ENCODE measurements around the gene ZBTB46.

Gene ZBTB46

GRCh38 chr20:63703471-63703975 is 127.5 kb downstream of the ZBTB46 start:
- Histone ChIP-seq H3K4me3 (ENCODE audit: low read length) (no peak overlapping the region), H3K27ac (ENCODE audit: low read length) (no peak overlapping the region), H3K36me3 (ENCODE audit: control insufficient read depth, insufficient read depth, low read length) (peaks cover 11% of the 10 kb centered on the region; the same call in 1 of the 2 replicates), H3K27me3 (ENCODE audit: control insufficient read depth, insufficient read depth, low read length) (no peaks in the 10 kb centered on the region), H3K4me1 (ENCODE audit: control insufficient read depth, insufficient read depth, low read length) (peaks cover 1% of the 10 kb centered on the region; the same call in 1 of the 2 replicates), H3K9me3 (ENCODE audit: control insufficient read depth, insufficient read depth, low read length) (no peaks in the 10 kb centered on the region)
- DNase-seq (ENCODE audit: low read depth, low spot score) = no peak
- no CpG with 5 or more reads among the region's 15 CpGs for WGBS (ENCODE audit: insufficient coverage, insufficient read length)

GRCh38 chr20:63702751-63703470 is 128.2 kb downstream of the ZBTB46 start:
- no peaks in the 10 kb centered on the region for H3K27me3 ChIP-seq (ENCODE audit: control insufficient read depth, insufficient read depth, low read length)
- no peak overlapping the region for H3K27ac ChIP-seq (ENCODE audit: low read length)
- H3K36me3 ChIP-seq (ENCODE audit: control insufficient read depth, insufficient read depth, low read length) = peaks cover 11% of the 10 kb centered on the region; the same call in 1 of the 2 replicates
- WGBS (ENCODE audit: insufficient coverage, insufficient read length) = no CpG with 5 or more reads among the region's 13 CpGs
- no peak overlapping the region for H3K4me3 ChIP-seq (ENCODE audit: low read length)
- H3K9me3 ChIP-seq (ENCODE audit: control insufficient read depth, insufficient read depth, low read length) = no peaks in the 10 kb centered on the region
- DNase-seq (ENCODE audit: low read depth, low spot score) = no peak
- H3K4me1 ChIP-seq (ENCODE audit: control insufficient read depth, insufficient read depth, low read length) = peaks cover 1% of the 10 kb centered on the region; the same call in 1 of the 2 replicates

GRCh38 chr20:63702036-63702665 is 128.9 kb downstream of the ZBTB46 start:
- no peaks in the 10 kb centered on the region for H3K27me3 ChIP-seq (ENCODE audit: control insufficient read depth, insufficient read depth, low read length)
- no CpG with 5 or more reads among the region's 16 CpGs for WGBS (ENCODE audit: insufficient coverage, insufficient read length)
- H3K27ac ChIP-seq (ENCODE audit: low read length) = no peak overlapping the region
- peaks cover 1% of the 10 kb centered on the region; the same call in 1 of the 2 replicates for H3K4me1 ChIP-seq (ENCODE audit: control insufficient read depth, insufficient read depth, low read length)
- no peaks in the 10 kb centered on the region for H3K9me3 ChIP-seq (ENCODE audit: control insufficient read depth, insufficient read depth, low read length)
- H3K36me3 ChIP-seq (ENCODE audit: control insufficient read depth, insufficient read depth, low read length) = peaks cover 11% of the 10 kb centered on the region; the same call in 1 of the 2 replicates
- DNase-seq (ENCODE audit: low read depth, low spot score) = no peak
- H3K4me3 ChIP-seq (ENCODE audit: low read length) = no peak overlapping the region

- Histone ChIP-seq H3K9me3 (ENCODE audit: control insufficient read depth, insufficient read depth, low read length) (no peaks in the 10 kb centered on the region), H3K27me3 (ENCODE audit: control insufficient read depth, insufficient read depth, low read length) (no peaks in the 10 kb centered on the region), H3K4me1 (ENCODE audit: control insufficient read depth, insufficient read depth, low read length) (peaks cover 1% of the 10 kb centered on the region; the same call in 1 of the 2 replicates), H3K36me3 (ENCODE audit: control insufficient read depth, insufficient read depth, low read length) (peaks cover 11% of the 10 kb centered on the region; the same call in 1 of the 2 replicates), H3K27ac (ENCODE audit: low read length) (no peak overlapping the region), H3K4me3 (ENCODE audit: low read length) (no peak overlapping the region)
- DNase-seq (ENCODE audit: low read depth, low spot score) = no peak
- no CpG with 5 or more reads among the region's 14 CpGs for WGBS (ENCODE audit: insufficient coverage, insufficient read length)
Measured at GRCh38 chr20:63701329-63702035, 129.6 kb downstream of the ZBTB46 start.

- no CpG with 5 or more reads among the region's 5 CpGs for WGBS (ENCODE audit: insufficient coverage, insufficient read length)
- peaks cover 1% of the 10 kb centered on the region; the same call in 1 of the 2 replicates for H3K4me1 ChIP-seq (ENCODE audit: control insufficient read depth, insufficient read depth, low read length)
- DNase-seq (ENCODE audit: low read depth, low spot score) = no peak
- H3K4me3 ChIP-seq (ENCODE audit: low read length) = no peak overlapping the region
- no peaks in the 10 kb centered on the region for H3K9me3 ChIP-seq (ENCODE audit: control insufficient read depth, insufficient read depth, low read length)
- no peak overlapping the region for H3K27ac ChIP-seq (ENCODE audit: low read length)
- H3K27me3 ChIP-seq (ENCODE audit: control insufficient read depth, insufficient read depth, low read length) = no peaks in the 10 kb centered on the region
- H3K36me3 ChIP-seq (ENCODE audit: control insufficient read depth, insufficient read depth, low read length) = peaks cover 7% of the 10 kb centered on the region
Measured at GRCh38 chr20:63701051-63701328, 130.1 kb downstream of the ZBTB46 start.

- Histone ChIP-seq H3K36me3 (ENCODE audit: control insufficient read depth, insufficient read depth, low read length) (peaks cover 6% of the 10 kb centered on the region), H3K9me3 (ENCODE audit: control insufficient read depth, insufficient read depth, low read length) (no peaks in the 10 kb centered on the region), H3K27me3 (ENCODE audit: control insufficient read depth, insufficient read depth, low read length) (no peaks in the 10 kb centered on the region), H3K27ac (ENCODE audit: low read length) (no peak overlapping the region), H3K4me3 (ENCODE audit: low read length) (no peak overlapping the region), H3K4me1 (ENCODE audit: control insufficient read depth, insufficient read depth, low read length) (peaks cover 1% of the 10 kb centered on the region; the same call in 1 of the 2 replicates)
- DNase-seq (ENCODE audit: low read depth, low spot score) = no peak
- WGBS (ENCODE audit: insufficient coverage, insufficient read length) = no CpG with 5 or more reads among the region's 43 CpGs
Measured at GRCh38 chr20:63700199-63701050, 130.6 kb downstream of the ZBTB46 start.

- no peak overlapping the region for H3K4me3 ChIP-seq (ENCODE audit: low read length)
- H3K4me1 ChIP-seq (ENCODE audit: control insufficient read depth, insufficient read depth, low read length) = peaks cover 1% of the 10 kb centered on the region; the same call in 1 of the 2 replicates
- no peak for DNase-seq (ENCODE audit: low read depth, low spot score)
- no CpG with 5 or more reads among the region's 24 CpGs for WGBS (ENCODE audit: insufficient coverage, insufficient read length)
- no peak overlapping the region for H3K27ac ChIP-seq (ENCODE audit: low read length)
- peaks cover 8% of the 10 kb centered on the region for H3K36me3 ChIP-seq (ENCODE audit: control insufficient read depth, insufficient read depth, low read length)
- no peaks in the 10 kb centered on the region for H3K9me3 ChIP-seq (ENCODE audit: control insufficient read depth, insufficient read depth, low read length)
- H3K27me3 ChIP-seq (ENCODE audit: control insufficient read depth, insufficient read depth, low read length) = no peaks in the 10 kb centered on the region
Measured at GRCh38 chr20:63699466-63700198, 131.4 kb downstream of the ZBTB46 start.

- WGBS (ENCODE audit: insufficient coverage, insufficient read length) = no CpG with 5 or more reads among the region's 19 CpGs
- Histone ChIP-seq H3K27me3 (ENCODE audit: control insufficient read depth, insufficient read depth, low read length) (no peaks in the 10 kb centered on the region), H3K27ac (ENCODE audit: low read length) (no peak overlapping the region), H3K36me3 (ENCODE audit: control insufficient read depth, insufficient read depth, low read length) (peaks cover 12% of the 10 kb centered on the region), H3K9me3 (ENCODE audit: control insufficient read depth, insufficient read depth, low read length) (no peaks in the 10 kb centered on the region), H3K4me1 (ENCODE audit: control insufficient read depth, insufficient read depth, low read length) (peaks cover 1% of the 10 kb centered on the region; the same call in 1 of the 2 replicates), H3K4me3 (ENCODE audit: low read length) (no peak overlapping the region)
- no peak for DNase-seq (ENCODE audit: low read depth, low spot score)
Measured at GRCh38 chr20:63698739-63699465, 132.2 kb downstream of the ZBTB46 start.
